GM19238 (cell line): Measurements from ENCODE around the gene SOX18.

Experiments
- DNase-seq: peaks from one replicate; pipeline ENCODE4 v3.0.0; 2011; ENCODE audit warnings: low spot score; ENCODE audit not compliant: insufficient read length

Gene SOX18

DNA sequence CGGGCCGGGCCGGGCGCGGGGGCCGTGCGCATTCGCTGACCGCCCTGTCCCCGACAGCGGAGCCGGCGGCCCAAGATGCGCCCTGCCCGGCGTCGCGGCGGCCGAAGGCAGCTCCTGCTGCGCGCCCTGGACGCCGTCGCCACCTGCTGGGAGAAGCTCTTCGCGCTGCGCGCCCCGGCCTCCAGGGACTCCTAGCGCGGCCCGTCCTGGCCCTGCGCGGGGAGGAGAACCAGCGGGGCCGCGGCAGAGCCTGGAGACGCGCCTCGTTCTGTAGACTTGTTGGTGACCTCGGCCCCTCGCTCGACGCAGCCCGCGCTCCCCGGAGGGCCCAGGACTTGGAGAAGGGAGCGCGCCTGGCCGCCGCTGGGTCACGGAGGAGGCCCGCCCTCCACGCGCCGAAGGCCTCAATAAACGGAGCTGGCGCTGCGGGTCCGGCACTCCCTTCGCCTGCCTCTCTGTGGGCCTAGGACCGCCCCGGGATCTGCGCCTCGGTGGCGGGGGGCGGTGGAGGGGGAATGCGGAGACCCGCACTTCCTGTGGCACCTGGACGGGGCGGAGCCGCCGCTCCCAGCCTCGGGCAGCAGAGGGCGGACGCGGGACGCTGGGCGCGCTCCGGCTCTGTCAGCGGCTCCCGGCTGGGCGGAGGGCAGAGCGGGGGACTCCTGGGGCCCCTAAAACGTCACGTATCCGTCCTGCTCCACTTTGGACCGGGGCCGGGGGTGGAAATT is 10.7 kb downstream of the SOX18 start:
- peak; percentile 94 for DNase-seq

DNA sequence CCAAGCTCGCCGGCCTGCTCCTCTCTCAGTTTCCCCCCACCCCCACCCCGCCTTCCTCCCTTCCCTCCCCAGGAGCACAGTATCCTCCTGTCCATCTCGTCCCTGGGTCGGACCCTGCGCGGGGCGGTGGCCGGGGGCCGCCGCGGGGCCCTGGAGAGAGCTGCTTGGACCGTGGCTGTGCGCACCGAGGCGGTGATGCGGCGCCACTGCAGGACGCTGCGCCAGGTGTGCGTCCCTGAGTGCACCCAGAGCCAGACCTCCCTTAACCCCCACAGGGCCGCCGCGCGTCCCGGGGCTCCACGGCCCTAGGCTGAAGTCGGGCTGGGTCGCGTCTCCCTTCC is 11.2 kb downstream of the SOX18 start:
- DNase-seq = peak; percentile 61

DNA sequence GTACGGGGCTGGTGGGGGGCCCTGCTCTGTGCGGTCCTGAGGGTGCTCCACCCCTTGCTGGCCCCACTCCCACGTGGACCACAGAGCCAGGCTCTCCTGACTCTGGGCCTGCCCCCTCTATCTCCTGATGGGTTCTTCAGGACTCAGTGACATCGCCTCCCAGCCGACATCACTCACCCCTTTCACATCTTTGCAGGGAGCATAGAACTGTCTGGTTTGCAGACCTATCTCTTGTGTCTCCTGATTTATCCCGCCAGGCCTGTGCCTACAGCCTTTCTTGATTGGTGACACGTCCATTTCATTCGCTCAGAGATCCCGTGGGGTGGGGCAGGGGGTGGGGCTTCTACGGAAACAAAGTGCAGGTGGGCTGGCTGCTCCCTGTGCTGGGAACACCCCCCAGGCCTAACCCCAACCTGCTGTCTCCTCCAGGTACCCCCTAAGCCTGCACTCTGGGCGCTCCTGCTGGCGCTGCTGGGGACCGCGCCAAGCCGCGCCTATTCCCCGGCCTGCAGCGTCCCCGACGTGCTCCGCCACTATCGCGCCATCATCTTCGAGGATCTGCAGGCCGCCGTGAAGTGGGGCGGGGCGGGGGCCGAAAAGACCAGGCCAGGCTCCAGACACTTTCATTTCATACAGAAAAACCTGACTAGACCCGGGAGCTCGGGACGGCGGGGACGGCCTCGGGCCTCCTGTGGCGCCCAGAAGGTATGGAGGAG is 11.8 kb downstream of the SOX18 start:
- DNase-seq = no peak

DNA sequence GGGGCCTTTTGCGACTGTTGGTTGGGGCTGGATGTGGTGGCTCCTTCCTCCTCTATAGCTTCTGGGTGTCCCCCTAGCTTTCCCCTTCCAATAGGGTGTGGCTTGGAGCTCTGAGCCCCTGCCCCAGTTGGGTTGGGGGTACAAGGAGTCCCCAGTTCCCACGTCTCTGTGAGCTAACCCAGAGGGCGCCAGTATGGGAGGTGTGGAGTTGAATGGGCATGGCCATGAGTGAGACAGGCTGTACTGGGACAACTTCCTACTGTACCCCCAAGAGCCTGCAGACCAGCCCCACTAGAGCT is 12.3 kb downstream of the SOX18 start:
- no peak for DNase-seq

DNA sequence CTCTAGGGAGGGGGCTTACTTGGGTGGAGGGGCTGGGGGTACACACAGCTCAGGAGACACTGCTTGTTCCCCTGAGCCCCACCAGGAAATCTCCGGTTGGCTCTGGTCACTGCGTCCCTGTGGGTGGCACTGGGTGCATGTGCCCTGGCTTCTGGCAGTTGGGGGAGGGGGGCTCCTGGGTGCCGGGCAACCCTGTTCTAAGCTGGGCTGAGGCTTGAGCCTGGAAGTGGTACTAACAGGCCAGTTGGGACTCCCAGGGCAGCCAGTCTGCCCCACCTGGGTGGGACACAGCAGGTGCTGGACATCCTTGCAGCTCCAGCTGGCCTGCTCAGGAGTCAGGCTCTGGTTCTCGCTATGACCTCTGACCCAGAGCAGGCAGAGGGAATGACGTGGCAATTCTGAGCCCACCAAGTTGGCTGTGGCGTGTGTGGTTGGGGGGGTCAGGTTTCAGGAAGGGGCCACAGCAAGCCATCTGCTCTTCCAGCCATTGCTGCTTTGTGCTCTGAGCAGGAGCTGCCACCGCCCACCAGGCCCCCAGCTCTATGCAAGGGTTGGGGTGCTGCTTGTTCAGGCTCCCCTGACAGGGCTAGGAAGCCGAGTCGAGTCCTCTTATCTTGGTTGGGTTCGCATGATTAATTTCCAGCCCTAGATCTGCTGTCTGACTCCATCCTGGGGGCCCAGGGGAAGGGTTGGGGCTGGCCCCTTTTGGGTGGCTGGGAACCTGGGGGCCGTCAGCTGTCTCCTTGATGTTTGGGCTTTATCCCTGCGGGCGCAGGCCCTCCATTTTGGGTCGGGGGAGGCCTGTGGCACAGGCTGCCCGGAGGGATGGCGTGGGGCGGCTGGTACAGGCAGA is 12.9 kb downstream of the SOX18 start:
- no peak for DNase-seq

DNA sequence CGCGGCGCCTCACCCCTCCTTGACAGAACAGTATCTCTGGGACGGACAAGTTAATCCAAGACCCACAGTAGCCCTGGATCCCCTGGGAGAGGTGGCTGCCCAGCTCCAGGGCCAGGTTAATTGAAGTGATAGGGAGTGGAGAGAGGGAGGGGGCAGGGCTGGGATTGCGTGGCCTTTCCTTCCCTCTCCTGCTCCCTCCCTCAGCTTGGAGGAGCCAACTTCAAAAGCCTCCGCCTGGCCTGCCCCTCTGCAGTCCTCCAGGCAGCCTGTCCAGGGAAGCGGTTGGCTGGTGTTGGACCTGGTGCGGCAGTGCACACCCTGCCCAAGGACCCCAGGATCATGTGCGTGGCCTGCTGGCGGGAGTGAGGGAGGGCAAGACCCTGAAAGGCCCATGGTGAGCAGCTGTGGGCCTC is 13.5 kb downstream of the SOX18 start, which contains the start of gene C20orf204:
Gene C20orf204 (plus strand): TSS at position 250 of the 413 bp plus-strand sequence. CDS start 142 bp downstream, at position 392.
- DNase-seq = no peak

DNA sequence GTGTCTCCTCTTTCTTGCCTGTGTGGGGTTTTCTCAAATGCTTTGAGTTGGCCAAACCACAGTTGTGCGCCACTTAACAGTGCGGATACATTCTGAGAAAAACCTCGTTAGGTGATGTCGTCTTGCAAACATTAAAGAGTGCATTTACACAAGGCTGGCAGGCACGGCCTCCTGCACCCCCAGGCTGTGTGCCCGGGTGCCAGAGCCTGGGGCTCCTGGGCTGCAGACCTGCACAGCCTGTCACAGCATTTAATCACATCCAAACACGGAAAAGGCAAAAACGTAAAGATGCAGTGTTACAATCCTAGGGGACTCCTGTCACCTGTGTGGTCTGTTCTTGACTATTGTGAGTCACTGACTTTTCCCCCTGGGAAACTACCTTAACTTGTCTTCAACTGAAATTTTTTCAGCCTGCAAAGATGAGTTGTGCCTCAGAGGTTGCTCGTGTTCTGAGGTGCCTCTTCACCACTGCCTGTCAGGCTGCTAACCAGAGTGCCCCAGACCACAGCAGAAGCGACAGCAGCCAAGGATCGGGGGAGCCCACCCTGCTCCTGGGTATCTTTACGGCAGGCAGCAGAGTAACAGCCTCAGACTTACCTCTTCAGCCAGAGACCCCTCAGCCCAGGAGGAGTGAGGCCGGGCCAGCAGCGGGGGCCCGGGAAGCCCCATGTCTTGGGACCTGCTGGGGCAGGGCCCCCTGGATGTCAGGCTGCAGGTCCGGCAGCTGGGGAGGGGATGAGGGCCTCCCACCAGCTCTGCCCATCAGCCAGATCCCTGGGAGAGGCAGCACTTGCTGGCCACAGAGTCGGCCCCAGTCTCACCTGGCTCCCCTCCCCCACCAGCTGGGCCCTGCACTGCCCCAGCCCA is 14.1 kb downstream of the SOX18 start:
- DNase-seq = no peak

DNA sequence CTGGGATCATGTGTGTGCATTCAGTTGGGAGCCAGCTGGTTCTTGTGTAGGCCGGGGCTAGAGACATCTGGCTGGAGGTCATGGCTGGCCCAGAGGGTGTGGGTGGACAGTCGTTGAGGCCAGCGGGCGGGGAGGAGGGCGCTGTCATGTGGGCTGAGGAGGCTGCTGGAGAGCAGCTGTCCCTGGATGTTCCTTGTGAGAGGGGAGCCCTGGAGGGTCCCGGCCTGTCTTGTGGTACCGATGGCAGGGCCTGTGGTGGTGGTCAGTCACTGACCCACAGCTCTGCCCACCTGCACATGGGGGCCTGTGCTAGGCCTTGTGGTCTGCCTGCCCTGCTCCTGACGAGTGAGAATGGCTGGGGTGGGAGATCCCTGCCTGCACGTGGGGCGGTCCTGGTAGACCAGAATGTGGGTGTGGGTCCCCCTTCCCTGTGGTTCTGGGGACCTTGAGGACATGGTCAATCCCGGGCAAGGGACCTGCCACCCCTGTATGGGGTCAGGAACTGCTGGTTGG is 15.4 kb downstream of the SOX18 start:
- no peak for DNase-seq

DNA sequence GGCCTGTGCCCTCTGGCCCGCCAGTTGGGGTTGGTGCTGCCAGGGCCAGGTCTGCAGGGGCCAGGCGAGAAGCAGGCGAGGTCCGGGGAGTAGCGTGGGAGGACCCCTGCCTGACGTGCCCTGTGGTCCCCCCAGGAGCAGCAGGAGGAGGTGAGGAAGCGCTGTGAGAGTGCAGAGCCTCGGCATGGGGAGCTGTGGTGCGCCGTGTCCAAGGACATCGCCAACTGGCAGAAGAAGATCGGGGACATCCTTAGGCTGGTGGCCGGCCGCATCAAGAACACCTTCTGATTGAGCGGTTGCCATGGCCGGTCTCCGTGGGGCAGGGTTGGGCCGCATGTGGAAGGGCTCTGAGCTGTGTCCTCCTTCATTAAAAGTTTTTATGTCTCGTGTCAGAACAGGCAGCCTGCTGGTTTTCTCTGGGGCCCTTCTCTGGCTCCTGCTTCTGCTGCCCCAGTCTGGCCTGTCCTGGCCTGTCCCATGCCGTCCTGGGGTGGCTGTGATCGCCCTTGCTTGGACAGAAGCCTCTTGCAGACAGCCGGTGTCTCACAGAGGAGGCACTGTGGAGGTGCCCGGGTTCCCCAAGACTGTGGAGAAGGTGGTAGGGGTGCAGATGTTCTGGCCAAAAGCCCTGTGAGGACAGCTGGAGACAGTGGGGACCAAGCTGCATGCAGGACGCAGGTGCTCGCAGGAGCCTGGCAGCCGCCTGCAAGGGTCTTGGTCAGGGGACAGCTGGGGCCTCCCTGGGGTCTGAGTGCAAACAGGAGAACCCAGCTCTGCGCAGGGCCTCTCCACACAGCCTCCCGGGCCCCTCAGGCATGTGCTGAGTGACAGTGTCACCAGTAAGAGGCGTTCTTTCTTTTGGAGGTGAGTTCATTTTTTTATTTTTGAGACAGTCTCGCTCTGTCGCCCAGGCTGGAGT is 16.5 kb downstream of the SOX18 start:
- no peak for DNase-seq

DNA sequence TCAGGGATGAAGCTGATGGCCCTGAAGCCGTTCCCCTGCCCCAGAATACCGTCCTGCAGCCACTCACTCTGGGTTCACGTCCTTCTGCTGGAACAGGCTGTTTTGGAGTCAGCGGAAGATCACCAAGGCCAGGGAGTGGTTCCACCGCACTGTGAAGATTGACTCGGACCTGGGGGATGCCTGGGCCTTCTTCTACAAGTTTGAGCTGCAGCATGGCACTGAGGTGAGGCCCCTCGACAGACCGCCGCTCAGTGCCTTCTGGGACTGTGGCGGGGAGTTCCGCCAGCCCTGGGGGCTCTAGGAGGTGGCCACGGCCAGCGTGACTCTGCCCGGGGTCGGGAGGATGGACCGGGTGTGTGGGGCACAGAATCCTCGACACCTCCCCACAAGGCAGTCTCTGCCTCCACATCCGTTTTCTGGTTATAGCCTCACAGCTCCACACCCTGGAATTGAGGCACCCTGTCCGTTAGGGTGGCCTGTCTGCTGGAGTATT is 17.6 kb downstream of the SOX18 start:
- DNase-seq = no peak

DNA sequence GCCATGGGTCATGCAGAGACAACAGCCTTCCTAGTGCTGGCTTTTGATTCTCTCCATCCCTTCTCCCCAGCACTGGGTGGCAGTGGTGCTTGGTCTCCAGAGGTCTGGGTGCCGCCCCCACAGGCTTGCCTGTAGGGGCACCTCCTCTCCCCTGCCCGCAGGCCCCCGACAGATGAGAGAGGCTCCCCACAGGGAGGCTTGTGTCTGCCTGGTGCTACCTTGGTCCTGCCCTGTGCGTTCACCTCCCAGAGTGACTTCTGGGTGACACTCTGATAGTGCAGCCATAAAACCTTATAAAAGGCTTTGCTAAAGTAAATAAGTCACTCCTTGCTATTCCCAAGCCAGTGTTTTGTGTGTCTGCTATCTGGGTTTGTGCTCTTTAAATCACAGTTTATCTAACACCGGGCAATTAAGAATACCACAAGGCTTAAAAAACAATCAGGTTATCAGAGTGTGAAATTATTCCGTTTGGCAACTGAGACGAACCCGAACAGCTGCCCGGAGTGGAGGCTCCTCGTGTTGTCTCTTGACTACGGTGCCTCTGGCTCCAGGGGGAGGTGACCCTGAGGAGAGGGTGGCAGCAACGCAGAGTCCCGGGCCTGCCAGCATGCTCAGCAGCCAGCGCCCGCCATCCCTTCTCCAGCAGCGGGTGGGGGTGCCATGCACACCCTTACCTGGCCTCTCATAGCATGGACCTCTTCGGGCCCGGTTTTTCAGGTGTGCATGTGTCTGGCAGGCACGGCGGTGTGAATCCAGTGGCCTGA is 18.9 kb downstream of the SOX18 start:
- no peak for DNase-seq

DNA sequence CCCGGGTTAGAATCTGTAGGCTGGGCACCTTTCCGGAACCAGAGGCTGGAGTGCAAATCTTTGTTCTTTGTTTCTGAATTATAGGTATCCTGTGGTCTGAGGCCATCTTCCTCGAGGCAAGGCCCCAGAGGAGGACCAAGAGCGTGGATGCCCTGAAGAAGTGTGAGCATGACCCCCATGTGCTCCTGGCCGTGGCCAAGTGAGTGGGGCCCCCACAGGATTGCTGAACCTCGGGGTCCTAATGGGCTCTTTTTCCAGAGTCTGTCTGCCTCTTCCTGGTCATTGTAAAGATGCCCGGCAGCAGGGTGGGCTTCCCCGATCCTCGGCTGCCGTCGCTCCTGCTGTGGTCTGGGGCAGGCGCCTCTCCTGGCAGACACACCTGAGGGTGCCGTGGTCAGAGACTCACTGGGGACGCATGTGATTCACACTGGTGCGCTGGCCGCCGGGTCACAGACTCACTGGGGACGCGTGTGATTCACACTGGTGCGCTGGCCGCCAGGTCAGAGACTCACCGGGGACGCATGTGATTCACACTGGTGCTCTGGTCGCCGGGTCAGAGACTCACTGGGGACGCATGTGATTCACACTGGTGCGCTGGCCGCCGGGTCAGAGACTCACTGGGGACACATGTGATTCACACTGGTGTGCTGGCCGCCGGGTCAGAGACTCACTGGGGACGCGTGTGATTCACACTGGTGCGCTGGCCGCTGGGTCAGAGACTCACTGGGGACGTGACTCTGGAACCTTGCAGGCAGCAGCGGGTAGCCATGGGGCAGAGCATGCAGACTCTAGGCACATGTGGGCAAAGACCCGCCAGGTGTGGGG is 19.9 kb downstream of the SOX18 start:
- DNase-seq = no peak

DNA sequence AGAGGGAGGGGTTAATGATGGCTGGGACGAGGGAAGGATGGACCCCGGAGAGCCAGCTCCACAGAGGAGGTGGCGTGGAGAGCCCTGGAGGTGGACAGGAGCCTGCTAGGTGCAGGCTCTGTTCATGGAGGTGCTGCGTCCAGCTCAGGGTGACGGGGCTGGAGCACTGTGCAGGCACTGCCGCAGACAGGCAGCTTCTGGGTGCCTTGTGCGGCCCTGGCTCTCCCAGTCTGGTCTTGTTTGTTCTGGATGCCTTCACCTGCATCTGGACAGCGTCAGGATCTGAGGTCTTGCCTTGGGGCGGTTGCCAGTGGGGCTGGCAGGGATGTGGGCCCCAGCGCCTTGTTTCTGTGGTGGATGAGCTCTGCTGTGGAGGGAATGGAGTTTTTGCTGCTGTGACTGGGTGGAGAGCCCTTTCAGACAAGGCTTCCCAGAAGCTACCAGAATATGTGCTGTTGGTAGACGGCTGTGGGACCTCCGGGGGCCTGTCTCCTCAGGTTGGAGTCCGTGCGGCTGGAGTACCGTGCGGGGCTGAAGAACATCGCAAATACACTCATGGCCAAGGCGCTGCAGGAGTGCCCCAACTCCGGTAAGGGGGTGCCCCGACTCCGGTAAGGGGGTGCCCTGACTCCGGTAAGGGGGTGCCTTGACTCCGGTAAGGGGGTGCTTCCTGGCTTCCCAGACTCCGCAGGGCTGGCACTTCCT is 21.3 kb downstream of the SOX18 start:
- no peak for DNase-seq

DNA sequence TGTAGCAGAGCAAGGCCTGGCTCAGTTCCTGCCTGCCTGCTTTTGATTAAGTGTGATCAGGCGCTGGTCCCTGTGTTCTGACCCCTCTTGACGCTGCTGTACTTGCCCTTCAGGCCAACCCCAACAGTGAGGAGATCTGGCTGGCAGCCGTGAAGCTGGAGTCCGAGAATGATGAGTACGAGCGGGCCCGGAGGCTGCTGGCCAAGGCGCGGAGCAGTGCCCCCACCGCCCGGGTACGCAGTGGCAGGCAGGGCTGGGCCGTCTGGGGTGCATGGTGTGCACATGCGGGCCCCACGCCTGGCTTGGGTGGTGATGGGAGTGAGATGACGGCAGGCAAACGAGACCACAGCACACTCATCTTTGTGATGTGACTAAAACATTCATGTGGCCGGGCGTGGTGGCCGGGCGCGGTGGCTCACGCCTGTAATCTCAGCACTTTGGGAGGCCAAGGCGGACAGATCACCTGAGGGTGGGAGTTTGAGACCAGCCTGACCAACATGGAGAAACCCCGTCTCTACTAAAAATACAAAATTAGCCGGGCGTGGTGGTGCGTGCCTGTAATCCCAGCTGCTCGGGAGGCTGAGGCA is 23.5 kb downstream of the SOX18 start:
- no peak for DNase-seq

DNA sequence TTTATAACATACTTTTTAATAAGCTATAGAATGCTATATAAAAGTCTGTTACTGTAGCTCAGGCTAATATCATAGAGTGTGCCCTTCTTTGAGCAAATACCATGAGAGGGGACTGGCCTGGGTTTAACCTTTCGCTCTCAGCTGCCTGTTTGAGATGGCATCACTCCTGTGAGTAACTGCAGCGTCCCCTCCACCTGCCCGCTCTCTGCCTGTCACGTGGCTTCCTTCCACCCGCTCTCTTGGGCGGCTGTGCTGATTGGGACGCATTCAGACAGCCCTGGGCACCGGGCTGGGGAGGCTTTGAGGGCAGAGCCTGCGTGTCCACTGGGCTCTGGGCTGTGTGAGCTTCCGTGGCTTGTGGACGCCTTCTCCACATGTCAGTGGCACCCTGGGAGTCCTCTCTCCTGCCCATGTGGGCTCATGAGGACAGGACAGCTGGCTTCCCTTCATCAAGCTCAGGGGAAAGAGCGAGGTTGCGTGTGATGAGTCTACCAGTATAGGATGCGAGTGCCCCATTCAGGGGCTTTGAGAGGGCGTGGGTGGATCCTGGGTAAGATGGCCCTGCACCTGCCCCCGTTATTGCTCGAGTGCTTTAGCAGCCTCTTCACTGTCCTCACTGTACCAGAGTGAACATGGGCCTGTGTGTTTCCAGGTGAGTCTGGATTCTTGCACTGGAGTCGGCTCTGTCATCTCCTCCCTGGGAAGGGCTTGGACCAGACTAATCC is 24.2 kb downstream of the SOX18 start:
- DNase-seq = no peak

DNA sequence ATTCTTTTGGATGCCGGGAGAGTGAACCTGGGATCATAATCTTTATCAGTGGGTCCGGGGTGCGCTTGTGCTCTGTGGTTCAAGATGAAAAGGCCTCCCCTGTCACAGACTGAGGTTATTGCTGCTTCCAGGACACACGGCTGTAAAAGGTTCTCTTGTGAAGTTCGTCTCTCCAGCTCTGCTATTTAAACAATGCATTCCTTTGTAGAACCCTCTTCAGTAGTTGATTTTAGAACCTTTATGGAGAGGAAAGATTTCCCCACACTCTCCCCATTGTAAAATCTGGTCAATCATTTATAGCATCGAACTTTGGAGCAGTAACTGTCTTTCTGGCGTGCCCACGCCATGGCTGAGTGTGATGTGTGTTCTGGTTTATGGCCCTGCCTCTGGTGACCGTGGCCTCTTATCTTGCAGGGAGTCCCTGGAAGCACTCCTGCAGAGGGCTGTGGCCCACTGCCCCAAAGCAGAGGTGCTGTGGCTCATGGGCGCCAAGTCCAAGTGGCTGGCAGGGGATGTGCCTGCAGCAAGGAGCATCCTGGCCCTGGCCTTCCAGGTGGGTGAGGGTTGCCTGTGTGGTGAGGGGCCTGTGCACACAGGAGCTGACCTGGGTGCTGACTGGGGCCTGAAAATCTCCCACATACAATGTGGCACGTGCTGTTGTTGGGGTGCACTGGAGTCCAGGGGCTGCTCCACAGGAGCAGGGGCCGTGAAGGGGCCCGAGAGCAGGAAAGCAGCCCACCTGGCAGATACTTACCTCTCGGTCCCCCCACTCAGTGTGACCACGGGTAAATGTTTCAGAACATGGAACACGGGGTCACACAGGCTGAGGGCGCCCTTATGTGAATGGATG is 25.1 kb downstream of the SOX18 start:
- no peak for DNase-seq
